DMS153 treated with DMSO at 0.1 percent for 48 hours (cell line): ENCODE data around the gene RNF183.
"Not testable (repeated sequence)": the region's sequence is repeated elsewhere in the genome, so short reads cannot be mapped to it uniquely, and the experiment has no call there.

Source experiments
- DNase-seq: peaks from one replicate; lab custom pipeline; 2025; ENCODE audit not compliant: unreplicated experiment; lab: John Stamatoyannopoulos, UW

RNF183 gene

DNA sequence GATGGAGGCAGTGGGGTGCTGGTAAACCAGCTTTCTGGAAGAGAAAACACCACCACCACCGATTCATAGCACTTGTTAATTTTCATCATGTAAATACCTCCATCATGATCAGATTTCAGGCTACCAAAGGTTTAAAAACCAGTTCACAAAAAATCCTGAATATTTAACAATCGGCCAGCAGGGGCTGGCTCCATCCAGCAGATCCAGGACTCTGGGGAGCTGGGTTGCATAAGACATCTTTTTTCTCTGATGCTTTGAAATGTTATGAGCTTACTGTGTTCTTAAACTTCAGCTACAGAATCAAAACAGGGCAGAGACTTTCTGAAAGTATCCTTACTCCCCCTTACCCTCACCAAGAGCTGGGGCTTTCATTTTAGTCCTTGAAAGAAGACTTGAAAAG is 14.6 kb upstream of the RNF183 start:
- no peak for DNase-seq

DNA sequence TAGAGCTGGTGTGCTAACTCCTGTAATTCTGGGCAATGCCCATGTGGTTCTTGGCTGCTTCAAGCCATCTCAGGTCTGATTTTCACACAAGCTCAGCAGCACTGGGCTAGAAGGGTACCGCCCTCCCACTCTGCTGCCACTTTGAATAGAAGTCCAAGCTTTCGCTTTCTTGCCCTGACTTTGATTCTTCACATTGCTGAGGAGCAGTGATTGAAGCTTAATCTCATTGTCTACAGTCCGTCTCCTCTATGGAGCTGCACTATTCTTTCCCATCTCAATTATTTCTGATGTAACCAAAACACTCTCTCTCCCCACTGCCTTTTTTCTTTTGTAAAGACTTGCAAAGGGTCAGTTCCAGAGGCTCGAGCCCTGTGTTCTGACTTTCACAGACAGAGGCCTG is 12.9 kb upstream of the RNF183 start:
- DNase-seq: no peak

DNA sequence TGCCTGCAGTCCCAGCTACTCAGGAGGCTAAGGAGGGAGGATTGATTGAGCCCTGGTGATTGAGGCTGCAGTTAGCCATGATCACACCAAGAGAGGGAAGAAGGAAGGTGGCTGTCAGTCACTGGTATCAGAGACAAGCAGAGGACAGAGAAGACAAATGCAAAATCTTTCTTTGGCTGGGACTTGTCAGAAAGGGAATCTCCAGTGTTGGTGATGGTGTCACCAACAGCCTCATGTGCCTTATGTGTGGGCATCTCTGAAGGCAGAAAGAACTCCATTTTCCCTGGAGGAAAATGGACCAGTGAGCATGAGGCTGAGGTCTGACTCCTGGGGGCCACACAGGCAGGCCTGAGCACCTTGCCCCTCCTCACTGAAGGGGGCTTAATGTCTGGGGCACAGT is 12.1 kb upstream of the RNF183 start:
- DNase-seq: no peak

DNA sequence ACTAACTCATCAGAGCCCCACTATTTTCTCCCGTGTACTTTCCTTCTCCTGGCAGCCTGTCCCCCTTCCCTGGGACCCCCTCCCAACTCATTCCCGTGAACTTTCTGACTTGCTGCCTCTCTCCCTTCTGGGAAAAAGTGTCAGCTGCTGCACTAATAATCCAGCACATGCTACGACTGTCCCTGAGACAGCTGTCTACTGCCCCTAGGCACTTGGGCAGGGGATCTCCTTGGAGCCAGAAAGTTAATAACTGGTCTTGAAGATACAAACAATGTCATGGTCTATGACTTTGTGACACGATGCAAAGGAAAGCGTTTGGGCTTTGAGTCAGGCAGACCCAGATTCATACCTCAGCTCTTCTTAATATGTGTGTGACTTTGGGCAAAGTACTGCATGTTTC is 10.1 kb upstream of the RNF183 start:
- no peak for DNase-seq

DNA sequence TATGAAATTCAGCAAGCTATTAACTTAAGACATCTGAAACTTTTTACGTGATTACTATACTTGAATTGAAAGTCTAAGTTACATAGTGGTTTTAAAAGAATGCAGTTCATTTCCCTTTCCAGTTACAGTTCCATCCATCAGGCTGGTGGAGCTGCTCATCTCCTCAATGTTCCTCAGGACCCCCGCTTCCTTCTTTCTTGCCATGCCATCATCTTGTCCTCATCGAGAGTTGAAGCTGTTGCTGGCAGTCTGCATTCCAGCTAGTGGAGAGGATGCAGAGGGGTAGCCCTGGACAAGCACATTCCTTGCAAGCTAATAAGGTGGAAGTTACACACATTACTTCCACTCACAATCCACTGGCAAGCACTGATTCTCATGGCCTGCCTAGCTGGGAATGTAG is 8.8 kb upstream of the RNF183 start:
- DNase-seq: no peak

DNA sequence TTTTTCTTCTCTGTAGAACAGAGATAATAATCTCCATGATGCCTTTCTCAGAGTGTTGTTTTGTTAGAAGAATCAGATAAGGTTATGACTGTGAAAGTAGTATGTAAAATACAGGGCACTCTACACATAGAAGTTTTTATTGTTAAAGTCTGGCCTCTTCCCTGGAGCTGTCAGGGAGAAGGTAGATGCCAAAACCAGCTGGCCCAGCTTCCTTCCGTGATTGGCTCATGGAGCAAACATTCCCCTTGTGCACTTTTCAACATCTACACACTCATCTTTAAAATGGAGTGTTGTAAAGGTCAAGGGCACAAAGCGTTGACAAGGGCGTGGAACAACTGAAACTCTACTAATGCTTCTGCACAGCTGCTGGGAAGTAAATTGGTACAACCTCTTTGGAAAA is 7.4 kb upstream of the RNF183 start:
- no peak for DNase-seq

DNA sequence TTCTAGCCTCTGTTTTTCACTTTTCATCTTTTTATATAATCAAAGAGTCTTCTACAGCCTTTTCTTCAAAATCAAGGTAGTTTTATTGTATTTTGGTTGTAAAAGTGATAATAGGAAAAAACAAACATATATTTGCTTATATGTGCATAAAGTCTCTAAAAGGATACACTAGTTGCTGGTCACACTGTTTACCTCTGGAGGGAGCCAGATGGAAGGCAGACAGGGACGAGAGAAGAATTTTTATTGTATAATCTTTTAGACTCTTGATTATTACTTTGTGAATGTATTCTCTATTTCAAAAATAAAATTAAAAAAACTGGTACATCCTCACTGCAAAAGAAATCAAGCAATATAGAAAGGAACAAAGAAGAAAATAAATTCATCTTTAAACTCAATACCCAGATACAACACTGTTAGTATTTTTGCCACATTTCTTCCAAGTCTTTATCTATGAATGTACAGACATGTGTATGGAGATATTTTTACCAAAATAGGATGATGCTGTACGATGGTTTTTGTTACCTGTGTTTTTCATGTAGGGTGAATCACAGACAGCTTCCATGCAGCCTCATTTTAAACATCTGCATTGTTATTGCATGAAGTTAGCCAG is 6.1 kb upstream of the RNF183 start:
- DNase-seq: peak; percentile 15

DNA sequence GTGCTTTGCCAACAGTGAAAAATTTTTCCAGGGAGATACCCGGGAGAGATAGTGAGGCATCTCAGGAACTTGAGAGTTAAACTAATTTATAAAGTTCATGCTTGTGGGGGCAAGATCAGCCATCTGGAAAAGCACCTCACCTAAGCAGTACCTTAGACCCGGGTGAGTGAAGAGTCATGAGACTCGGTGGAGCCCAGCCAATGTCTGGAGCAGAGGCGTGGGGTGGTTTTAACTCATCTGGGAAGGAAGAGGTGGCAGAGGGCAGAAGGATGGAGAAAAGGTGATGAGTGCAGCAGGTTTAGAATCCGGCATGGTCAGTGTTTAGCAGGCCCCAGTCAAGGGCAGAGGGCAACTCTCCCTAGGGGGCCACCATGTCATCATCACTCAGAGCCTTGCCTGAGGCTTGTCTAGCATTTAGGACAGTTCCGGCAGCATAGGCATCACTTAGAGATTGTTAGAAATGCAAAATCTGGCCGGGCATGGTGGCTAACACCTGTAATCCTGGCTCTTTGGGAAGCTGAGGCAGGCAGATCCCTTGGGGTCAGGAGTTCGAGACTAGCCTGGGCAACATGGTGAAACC is 4.3 kb upstream of the RNF183 start:
- DNase-seq: no peak

DNA sequence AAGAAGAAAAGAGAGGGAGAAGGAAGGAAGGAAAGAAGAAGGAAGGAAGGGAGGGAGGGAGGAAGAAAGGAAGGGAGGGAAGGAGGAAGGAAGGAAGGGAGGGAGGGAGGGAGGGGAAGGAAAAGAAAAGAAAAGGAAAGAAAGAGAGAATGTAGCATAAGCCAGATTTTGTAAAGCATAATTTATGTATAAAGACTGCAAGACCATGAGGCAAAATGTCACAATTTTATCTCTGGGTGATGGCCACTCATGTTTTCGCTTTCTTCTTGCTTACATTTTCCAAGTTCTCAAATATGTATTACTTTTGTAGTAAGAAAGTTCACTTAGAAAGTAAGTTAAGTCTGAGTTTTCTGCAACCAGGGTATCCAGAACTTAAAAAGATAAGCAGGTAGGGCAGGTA is 3.4 kb upstream of the RNF183 start:
- DNase-seq: no peak

DNA sequence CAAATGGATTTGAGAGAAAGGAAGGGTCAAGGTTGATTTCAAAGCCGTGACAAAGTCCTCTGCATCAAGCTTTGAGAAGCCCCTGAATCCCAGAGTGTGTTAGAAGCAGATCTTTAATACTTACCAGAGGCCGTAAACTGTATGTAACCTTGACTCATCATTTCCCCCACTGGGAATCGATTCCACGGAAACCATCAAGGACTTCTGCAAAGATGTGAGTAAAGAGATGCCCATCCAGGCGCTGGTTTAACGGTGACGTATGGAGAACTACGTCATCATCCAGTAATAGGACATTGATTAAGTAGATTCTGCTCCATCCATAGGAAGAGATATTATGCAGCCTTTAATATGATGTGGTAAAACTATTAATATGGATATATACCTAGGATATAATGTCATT is 1.6 kb downstream of the RNF183 start:
- DNase-seq: no peak

DNA sequence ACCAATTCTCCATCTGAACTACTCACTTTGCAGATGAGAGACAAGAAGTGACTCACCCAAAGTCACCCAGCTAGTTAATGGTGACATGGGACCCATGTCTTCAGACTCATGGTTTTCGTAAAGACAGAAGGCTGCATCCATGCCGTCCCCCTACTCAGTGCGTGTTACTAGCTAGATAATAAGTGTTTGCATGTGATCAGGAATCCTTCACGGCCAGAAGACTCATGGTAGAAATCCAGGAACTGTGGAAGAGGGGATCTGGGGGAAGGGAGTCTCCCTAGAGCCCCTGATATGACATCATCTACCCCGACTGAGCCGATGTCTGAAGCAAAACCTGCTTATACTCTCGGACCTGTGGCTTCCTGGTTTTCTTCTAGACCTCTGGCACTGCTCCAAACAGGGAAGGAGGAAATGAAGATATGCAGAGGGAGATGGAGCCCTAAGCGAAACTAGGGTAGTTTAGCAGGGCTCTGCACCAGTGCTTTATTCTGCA is 3.3 kb downstream of the RNF183 start:
- peak; percentile 82 for DNase-seq

DNA sequence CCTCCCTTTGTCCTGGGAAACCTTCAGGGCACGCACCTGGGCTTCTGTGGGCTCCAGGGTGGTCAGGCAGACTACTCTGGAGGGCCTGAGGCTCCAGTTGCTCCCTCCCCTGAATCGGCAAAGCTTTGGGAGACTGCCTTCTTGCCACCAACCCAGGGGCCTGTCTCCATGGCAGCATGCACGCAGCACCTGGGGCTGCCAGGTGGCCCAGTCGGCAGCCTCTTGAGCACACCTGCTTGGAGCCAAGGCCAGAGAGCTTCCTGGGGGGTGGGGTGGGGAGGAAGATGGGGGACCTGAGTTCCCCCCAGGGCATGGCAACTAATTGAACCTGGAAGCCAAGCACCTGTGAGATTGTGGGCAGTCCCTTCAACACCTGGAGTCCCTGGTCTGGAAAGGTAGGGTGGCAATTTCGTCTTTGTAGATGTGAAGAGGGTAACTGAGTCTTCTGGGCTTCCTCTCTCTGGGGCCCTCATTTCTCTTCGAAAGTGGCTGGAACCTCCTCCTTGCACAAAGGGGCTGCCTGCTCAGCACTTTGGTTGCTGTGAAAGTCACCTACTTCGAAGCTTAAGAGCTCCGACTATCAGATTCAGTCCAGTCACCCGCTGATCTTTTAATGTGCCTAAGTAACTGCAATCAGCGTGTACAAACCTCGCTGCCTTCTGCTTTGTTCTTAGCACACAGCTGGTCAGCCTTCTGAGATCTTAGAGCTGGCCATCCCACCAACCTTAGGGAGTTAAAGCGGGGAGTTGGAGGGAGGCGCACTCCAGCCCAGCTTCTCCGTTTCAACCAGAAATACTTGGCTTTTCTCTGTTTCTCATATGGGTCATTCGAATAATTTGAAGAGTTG is 4.0 kb downstream of the RNF183 start:
- peak; percentile 85 for DNase-seq

DNA sequence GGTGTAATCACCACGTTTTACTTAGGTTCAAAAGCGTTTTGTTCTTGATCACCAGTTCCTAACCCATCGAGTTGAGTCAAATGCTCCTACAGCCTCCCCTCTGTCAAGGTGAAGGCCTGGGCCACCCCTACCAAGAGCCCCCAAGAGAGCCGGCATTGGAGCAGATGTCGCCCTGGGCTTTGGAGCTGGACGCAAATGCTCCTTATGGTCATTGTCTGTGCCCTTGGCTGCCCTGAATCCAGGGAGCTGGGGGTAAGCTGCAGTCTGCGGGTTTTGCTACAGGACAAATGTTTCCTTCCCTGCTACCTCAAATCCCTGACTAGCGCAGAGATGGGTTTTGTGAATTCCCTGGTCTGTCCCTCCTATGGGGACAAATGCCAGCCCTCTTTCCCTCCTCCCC is 4.9 kb downstream of the RNF183 start:
- no peak for DNase-seq

DNA sequence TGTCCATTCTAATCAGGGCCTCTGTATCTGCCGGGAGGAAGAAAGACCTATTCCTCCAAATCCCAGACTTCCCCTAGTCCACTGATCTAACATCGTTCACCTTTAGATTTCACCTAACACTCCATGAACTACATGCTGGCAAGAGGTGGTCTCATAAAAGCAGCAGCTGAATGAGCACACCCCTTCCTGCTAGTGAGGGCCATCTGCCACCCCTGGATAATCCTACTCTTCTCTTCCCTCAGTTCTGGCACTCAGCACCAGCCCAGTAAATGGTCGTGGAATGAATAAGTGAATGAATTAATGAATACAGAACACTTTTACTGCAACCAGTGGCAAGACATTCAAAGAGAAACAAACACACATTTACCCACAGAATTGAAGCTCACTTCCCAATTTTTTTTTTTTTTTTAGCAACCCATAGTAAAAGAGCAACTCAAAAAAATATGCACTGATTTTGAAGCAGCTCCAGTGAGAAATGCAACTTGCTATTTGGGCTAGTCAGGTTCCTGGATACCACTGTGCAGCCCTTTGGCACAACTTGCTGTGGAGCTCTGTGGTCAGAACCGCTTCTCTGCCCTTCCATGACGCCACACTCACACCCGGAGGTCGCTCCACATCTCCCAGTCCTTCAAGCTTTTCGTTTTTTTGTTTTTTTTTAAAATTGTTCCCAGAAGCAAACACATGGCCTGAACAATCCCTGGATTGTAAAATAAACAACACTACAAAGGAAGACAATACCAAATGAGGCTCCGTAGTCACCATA is 6.2 kb downstream of the RNF183 start:
- no peak for DNase-seq

DNA sequence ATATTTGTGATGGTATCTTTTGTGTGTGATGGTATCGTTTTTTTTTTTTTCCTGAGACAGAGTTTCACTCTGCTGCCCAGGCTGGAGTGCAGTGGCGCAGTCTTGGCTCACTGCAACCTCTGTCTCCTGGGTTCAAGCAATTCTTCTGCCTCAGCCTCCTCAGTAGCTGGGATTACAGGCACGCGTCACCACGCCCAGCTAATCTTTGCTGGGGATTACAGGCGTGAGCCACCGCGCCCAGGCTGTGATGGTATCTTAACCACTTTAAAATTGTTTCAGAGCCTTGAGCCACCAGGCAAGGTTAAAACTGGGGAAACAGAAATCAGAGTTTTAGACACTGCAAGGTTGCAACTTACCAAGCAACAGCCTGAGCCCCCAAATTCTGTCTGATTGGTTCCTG is 6.9 kb downstream of the RNF183 start:
- DNase-seq: not testable (repeated sequence)

DNA sequence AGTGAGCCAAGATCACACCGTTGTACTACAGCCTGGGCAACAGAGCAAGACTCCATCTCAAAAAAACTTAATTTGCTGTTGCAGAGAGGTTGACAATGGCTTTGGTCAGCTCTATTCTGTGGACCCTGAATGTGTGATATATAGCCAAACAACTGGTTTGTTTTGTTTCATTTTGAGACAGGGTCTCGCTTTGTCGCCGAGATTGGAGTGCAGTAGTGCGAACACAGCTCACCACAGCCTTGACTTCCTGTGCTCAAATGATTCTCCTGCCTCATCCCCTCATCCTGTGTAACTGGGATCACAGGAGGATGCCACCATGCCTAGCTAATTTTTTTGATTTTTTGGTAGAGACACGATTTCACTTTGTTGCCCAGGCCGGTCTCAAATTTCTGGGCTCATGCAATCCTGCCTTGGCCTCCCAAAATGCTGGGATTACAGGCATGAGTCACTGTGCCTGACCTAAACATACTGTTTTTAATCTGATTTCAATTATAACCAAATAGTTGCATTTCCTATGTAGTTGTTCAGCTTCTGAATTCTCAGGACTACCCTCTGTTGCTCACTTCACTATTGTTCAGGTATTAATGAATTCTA is 9.8 kb downstream of the RNF183 start:
- DNase-seq: no peak

DNA sequence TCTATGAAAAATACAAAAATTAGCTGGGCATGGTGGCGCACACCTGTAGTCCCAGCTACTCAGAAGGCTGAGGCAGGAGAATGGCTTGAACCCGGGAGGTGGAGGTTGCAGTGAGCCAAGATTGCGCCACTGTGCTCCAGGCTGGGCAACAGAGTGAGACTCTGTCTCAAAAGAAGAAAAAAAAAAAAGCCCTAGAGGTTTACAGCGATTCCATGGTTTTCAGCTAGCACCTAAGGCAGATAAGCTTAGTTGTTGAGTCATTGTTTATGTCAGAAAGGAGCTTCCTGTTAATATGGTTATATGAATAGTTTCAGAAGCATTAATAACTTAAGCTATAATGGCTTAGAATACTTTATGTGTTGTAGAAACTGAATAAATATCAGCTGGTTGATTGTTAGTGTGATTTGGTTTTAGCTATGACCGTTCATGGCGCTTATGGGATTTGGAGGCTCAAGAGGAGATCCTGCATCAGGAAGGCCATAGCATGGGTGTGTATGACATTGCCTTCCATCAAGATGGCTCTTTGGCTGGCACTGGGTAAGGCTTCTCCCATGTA is 13.0 kb downstream of the RNF183 start:
- no peak for DNase-seq

DNA sequence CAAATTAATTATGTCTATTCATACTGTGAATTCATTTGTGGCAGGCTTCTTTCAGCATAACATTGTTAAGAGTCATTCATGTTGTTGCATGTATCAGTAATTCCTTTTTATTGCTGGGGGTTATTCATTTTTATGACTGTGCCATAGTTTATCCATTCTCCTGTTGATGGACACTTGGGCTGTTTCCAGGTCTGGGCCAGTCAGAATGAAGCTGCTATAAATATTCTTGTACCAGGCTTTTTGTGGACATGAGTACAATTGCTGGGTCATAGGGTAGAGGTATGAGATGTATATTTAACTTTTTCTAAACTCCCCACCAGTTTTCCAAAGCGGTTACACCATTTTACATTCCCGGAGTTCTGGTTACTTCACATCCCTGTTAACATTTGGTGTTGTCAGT is 14.1 kb downstream of the RNF183 start:
- no peak for DNase-seq

DNA sequence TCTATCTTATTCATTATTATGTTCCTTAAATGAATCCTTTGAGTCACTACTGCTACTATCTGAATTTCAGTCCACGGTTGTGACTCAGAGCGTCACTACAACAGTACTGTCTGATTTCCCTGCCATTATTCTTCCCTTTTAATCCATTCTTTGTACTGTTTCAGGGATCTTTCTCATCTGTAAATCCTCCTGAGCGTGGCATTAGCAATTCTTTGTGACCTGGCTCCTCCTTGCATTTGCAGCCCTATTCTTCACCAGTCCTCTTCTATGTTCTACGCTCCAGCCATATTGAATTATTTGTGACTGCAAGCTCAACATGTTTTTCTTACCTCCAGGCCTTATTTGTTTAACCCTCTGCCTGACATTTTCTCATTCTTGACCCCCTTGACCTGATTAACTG is 21.8 kb downstream of the RNF183 start:
- no peak for DNase-seq

DNA sequence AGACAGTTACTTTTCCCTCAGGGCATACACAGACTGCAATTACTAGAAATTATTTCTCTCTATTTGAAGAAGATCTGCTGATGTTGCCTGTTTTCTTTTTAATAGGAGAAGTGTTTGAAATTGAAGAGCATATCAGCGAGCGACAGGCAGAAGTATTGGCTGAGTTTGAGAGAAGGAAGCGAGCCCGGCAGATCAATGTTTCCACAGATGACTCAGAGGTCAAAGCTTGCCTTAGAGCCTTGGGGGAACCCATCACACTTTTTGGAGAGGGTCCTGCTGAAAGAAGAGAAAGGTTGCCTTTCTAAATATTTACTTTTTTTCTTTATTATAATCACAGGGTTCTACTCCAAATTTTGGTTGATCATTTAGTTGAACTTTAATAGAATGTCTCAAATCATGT is 24.3 kb downstream of the RNF183 start:
- DNase-seq: no peak
